ENCODE data around the gene SLC6A18. TPM values are rescaled to one million over a fixed set of nuclear protein-coding genes. Genes with fewer than 3 reads are reported as not detected.

SLC6A18 gene
- total and polyA plus RNA-seq, 2 of the 13 experiments (the other 11 are each of a cell fraction or from before 2014, with no cell fraction given): not detected

DNA sequence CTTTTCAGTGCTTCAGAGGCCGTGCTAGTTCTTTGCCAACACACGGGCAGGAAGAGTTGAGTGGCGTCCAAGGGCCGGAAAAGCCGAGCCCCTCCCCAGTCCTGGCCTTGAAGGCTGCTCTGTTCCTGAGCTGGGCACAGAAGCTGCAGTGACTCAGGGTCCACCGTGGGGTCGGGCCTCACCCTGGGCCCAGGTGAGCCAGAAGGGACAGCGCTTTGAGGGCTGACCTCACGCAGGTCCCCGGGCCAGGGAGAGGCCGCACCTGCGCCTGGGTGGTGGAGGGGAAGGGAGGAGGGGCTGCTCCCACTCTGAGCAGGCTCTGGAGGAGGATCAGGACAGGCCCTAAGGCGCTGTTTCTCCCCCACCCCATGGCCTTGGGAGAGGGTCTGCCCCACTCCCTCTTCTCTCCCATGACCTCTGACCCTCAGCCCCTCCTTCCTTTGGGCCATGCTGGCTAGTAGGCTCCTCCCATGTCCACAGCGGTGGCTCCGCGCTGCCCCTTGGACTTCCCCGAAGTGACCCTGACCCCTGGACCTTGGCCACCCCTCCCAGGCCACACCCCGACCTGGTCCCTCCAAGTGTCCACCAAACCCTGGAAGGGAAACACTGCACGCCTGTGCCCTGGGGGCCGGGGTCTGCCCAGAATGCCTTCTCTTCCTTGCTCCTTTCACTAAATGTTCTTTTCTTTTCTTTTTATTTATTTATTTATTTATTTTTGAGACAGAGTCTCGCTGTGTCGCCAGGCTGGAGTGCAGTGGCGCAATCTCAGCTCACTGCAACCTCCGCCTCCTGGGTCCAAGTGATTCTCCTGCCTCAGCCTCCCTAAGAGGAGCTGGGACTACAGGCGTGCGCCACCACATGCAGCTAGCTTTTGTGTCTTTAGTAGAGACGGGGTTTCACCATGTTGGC, 43.5 kb upstream of the SLC6A18 start (continued):
- TF ChIP-seq ASH2L (IDR thresholded peaks at IDR 0.05; ENCODE audit: insufficient read length, low read depth, low read length) (peak; percentile 28), SIX4 (CRISPR knock-in tag; IDR thresholded peaks at IDR 0.05) (no peak), HNRNPL (IDR thresholded peaks at IDR 0.05; ENCODE audit: low read depth, low read length) (0 out of 2 replicates have a peak, but pooled peaks have one; percentile 38), FOXP1 (IDR thresholded peaks at IDR 0.05) (no peak), FOXP1 (CRISPR knock-in tag; IDR thresholded peaks at IDR 0.05) (peak; percentile 35; the same call in 1 of the 2 replicates), FOXM1 (CRISPR knock-in tag; IDR thresholded peaks at IDR 0.05) (no peak), MYC (CRISPR knock-in tag; IDR thresholded peaks at IDR 0.05; ENCODE audit: borderline replicate concordance) (peak; percentile 71; the same call in 1 of the 2 replicates), EZH2 (conservative IDR thresholded peaks at IDR 0.05; ENCODE audit: low read depth, low read length) (no peak), POLR2A (IDR thresholded peaks at IDR 0.05; ENCODE audit: insufficient read depth in 1 of 2, low read depth in 2 of 2, low read length in 2 of 2) (0 out of 4 replicates have a peak, but pooled peaks of 1 of the 2 experiments have one; percentile 36), GTF2F1 (IDR thresholded peaks at IDR 0.05; ENCODE audit: low read length) (no peak), YEATS4 (CRISPR knock-in tag; IDR thresholded peaks at IDR 0.05; ENCODE audit: borderline replicate concordance) (peak; percentile 33; the same call in 1 of the 2 replicates), KLF13 (CRISPR knock-in tag; IDR thresholded peaks at IDR 0.05) (0 out of 2 replicates have a peak, but pooled peaks have one; percentile 34), TCF12 (IDR thresholded peaks at IDR 0.05) (no peak), TCF12 (CRISPR knock-in tag; IDR thresholded peaks at IDR 0.05) (no peak)
- TF ChIP-seq, protein P1, sequence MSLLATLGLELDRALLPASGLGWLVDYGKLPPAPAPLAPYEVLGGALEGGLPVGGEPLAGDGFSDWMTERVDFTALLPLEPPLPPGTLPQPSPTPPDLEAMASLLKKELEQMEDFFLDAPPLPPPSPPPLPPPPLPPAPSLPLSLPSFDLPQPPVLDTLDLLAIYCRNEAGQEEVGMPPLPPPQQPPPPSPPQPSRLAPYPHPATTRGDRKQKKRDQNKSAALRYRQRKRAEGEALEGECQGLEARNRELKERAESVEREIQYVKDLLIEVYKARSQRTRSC (CRISPR knock-in tag; IDR thresholded peaks at IDR 0.05; ENCODE audit: low read depth): no peak
- TF ChIP-seq, protein P2, sequence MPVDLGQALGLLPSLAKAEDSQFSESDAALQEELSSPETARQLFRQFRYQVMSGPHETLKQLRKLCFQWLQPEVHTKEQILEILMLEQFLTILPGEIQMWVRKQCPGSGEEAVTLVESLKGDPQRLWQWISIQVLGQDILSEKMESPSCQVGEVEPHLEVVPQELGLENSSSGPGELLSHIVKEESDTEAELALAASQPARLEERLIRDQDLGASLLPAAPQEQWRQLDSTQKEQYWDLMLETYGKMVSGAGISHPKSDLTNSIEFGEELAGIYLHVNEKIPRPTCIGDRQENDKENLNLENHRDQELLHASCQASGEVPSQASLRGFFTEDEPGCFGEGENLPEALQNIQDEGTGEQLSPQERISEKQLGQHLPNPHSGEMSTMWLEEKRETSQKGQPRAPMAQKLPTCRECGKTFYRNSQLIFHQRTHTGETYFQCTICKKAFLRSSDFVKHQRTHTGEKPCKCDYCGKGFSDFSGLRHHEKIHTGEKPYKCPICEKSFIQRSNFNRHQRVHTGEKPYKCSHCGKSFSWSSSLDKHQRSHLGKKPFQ (CRISPR knock-in tag; IDR thresholded peaks at IDR 0.05; ENCODE audit: insufficient replicate concordance): no peak
- TF ChIP-seq, protein P3, sequence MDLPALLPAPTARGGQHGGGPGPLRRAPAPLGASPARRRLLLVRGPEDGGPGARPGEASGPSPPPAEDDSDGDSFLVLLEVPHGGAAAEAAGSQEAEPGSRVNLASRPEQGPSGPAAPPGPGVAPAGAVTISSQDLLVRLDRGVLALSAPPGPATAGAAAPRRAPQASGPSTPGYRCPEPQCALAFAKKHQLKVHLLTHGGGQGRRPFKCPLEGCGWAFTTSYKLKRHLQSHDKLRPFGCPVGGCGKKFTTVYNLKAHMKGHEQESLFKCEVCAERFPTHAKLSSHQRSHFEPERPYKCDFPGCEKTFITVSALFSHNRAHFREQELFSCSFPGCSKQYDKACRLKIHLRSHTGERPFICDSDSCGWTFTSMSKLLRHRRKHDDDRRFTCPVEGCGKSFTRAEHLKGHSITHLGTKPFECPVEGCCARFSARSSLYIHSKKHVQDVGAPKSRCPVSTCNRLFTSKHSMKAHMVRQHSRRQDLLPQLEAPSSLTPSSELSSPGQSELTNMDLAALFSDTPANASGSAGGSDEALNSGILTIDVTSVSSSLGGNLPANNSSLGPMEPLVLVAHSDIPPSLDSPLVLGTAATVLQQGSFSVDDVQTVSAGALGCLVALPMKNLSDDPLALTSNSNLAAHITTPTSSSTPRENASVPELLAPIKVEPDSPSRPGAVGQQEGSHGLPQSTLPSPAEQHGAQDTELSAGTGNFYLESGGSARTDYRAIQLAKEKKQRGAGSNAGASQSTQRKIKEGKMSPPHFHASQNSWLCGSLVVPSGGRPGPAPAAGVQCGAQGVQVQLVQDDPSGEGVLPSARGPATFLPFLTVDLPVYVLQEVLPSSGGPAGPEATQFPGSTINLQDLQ (CRISPR knock-in tag; IDR thresholded peaks at IDR 0.05): no peak
- TF ChIP-seq, protein P4, sequence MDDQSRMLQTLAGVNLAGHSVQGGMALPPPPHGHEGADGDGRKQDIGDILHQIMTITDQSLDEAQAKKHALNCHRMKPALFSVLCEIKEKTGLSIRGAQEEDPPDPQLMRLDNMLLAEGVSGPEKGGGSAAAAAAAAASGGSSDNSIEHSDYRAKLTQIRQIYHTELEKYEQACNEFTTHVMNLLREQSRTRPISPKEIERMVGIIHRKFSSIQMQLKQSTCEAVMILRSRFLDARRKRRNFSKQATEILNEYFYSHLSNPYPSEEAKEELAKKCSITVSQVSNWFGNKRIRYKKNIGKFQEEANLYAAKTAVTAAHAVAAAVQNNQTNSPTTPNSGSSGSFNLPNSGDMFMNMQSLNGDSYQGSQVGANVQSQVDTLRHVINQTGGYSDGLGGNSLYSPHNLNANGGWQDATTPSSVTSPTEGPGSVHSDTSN (CRISPR knock-in tag; IDR thresholded peaks at IDR 0.05; ENCODE audit: borderline replicate concordance): no peak
- TF ChIP-seq, protein P5, sequence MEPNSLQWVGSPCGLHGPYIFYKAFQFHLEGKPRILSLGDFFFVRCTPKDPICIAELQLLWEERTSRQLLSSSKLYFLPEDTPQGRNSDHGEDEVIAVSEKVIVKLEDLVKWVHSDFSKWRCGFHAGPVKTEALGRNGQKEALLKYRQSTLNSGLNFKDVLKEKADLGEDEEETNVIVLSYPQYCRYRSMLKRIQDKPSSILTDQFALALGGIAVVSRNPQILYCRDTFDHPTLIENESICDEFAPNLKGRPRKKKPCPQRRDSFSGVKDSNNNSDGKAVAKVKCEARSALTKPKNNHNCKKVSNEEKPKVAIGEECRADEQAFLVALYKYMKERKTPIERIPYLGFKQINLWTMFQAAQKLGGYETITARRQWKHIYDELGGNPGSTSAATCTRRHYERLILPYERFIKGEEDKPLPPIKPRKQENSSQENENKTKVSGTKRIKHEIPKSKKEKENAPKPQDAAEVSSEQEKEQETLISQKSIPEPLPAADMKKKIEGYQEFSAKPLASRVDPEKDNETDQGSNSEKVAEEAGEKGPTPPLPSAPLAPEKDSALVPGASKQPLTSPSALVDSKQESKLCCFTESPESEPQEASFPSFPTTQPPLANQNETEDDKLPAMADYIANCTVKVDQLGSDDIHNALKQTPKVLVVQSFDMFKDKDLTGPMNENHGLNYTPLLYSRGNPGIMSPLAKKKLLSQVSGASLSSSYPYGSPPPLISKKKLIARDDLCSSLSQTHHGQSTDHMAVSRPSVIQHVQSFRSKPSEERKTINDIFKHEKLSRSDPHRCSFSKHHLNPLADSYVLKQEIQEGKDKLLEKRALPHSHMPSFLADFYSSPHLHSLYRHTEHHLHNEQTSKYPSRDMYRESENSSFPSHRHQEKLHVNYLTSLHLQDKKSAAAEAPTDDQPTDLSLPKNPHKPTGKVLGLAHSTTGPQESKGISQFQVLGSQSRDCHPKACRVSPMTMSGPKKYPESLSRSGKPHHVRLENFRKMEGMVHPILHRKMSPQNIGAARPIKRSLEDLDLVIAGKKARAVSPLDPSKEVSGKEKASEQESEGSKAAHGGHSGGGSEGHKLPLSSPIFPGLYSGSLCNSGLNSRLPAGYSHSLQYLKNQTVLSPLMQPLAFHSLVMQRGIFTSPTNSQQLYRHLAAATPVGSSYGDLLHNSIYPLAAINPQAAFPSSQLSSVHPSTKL (CRISPR knock-in tag; IDR thresholded peaks at IDR 0.05): peak; percentile 40; the same call in 1 of the 2 replicates

Measured in HepG2 (cell line).